PC-9 (cell line): ENCODE measurements around the gene ZWILCH. TPM values are rescaled to one million over a fixed set of nuclear protein-coding genes. Genes with fewer than 3 reads are reported as not detected.

Experiments
- BruUV-seq: library from RNA; stranded (reverse); fragments of 400-500 nt; replicated peaks from 2 replicates; lab custom pipeline; 2021; lab: Mats Ljungman, UMichigan
- CTCF ChIA-PET: fragments of 300-600 bp; sonication (Branson Sonifier 250); formaldehyde crosslinking; loops from one replicate; lab custom pipeline; 2022; ENCODE audit warnings: antibody characterized with exemption; lab: Charles Lee
- POLR2A ChIA-PET: fragments of 300-600 bp; sonication (Branson Sonifier 250); formaldehyde crosslinking; loops from one replicate; lab custom pipeline; 2022; ENCODE audit warnings: antibody characterized with exemption; ENCODE audit not compliant: unreplicated experiment; lab: Charles Lee
- DNase-seq, 2 experiments: peaks; one replicate each; pipeline versions ENCODE4 v3.0.0 to v3.0.0-alpha.2; 2015 to 2022; ENCODE audit warnings: mixed read lengths in 1 of 2
- H2AFZ ChIP-seq: fragments of 200-600 bp; sonication (generic); 2 replicates; pipeline ENCODE4 v1.8.1; 2017; ENCODE audit warnings: antibody characterized with exemption
- H3F3A ChIP-seq: fragments of 200-600 bp; sonication (generic); 2 replicates; pipeline ENCODE4 v1.8.1; 2017; ENCODE audit warnings: antibody characterized with exemption, mild to moderate bottlenecking, low read depth; ENCODE audit not compliant: insufficient read depth
- H3K27ac ChIP-seq: fragments of 200-600 bp; sonication (generic); 2 replicates; pipeline ENCODE4 v1.6.1; 2016; ENCODE audit warnings: mixed run types
- H3K27me3 ChIP-seq: fragments of 200-600 bp; sonication (generic); 2 replicates; pipeline ENCODE4 v1.6.1; 2016; ENCODE audit warnings: low read depth, mixed run types; ENCODE audit not compliant: insufficient read depth
- H3K36me3 ChIP-seq: fragments of 200-600 bp; sonication (generic); 2 replicates; pipeline ENCODE4 v1.6.1; 2016; ENCODE audit warnings: low read depth, mixed run types
- H3K4me1 ChIP-seq: fragments of 200-600 bp; sonication (generic); replicated peaks from 2 replicates; pipeline ENCODE4 v1.6.1; 2016; ENCODE audit warnings: mixed run types; ENCODE audit not compliant: insufficient read depth
- H3K4me2 ChIP-seq: fragments of 200-600 bp; sonication (generic); 2 replicates; pipeline ENCODE4 v1.6.1; 2017; ENCODE audit warnings: mixed run types
- H3K4me3 ChIP-seq: fragments of 200-600 bp; sonication (generic); 2 replicates; pipeline ENCODE4 v1.6.1; 2016; ENCODE audit warnings: mixed run types
- H3K79me2 ChIP-seq: fragments of 200-600 bp; sonication (generic); 2 replicates; pipeline ENCODE4 v1.6.1; 2017; ENCODE audit warnings: low read depth, mixed run types
- H3K9me2 ChIP-seq: fragments of 200-600 bp; sonication (generic); 2 replicates; pipeline ENCODE4 v1.8.1; 2017; ENCODE audit warnings: mild to moderate bottlenecking; ENCODE audit not compliant: insufficient read depth
- H3K9me3 ChIP-seq: fragments of 200-600 bp; sonication (generic); 2 replicates; pipeline ENCODE4 v1.8.1; 2016; ENCODE audit warnings: low read depth; ENCODE audit not compliant: insufficient read depth
- H4K20me1 ChIP-seq: fragments of 200-600 bp; sonication (generic); 2 replicates; pipeline ENCODE4 v1.8.1; 2017; ENCODE audit not compliant: insufficient read depth
- CTCF ChIP-seq: fragments of 200-600 bp; sonication (generic); conservative IDR thresholded peaks from 2 replicates; pipeline ENCODE4 v1.6.1; 2017; ENCODE audit warnings: mixed run types, antibody characterized with exemption, mild to moderate bottlenecking, moderate library complexity
- EZH2 ChIP-seq: fragments of 200-600 bp; sonication (generic); IDR thresholded peaks from 2 replicates; pipeline ENCODE4 v1.8.0; 2017; ENCODE audit warnings: antibody characterized with exemption, low read depth
- intact Hi-C: fragments of 100-400 bp; cut with micrococcal nuclease; formaldehyde crosslinking; loops from one replicate; pipeline ENCODE4 v1.10.0; 2022; ENCODE audit not compliant: unreplicated experiment
- total RNA-seq: library from RNA; stranded (reverse); gene quantifications from 2 replicates; pipeline ENCODE4 v1.2.3, GENCODE V29; 2021

The ZWILCH gene
- total RNA-seq, 1 experiment from 2014 or later = 26.3 TPM

DNA sequence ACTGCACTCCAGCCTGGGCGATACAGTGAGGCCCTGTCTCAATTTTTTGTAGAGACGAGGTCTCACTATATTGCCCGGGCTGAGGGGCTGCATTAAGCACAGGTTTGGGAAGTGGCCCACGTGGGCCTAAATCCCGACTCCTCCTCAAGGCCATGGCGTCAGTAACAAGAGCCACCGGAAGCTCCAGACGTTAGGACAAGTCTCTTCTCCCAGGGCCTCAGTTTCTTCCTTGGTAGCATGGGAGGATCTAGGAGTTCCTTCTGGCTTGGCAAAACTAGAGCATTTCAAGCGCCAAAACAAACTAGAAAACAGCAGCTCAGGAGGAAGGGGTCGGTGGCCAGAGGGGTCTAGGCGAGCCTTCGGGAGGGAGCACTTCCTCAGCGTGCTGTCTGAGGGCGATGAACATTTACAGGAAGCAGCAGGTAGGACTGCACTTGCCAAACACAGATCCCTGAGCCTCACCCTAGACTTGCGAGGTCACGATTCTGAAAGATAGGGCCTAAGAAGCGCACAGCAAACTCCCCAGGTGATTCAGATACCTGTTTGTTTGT is 8.1 kb upstream of the ZWILCH start:
- Histone ChIP-seq H3K36me3 (peaks cover 36% of the 10 kb centered on the region), H3K4me1 (peaks cover 20% of the 10 kb centered on the region), H3K4me2 (peak overlapping the region; percentile 90), H2AFZ (peak overlapping the region; percentile 90), H3K9me2 (no peaks in the 10 kb centered on the region), H3K9me3 (no peaks in the 10 kb centered on the region), H3F3A (peaks cover 57% of the 10 kb centered on the region), H3K27me3 (no peaks in the 10 kb centered on the region), H3K4me3 (peak overlapping the region; percentile 91), H4K20me1 (peaks cover 40% of the 10 kb centered on the region), H3K27ac (peak overlapping the region; percentile 77), H3K79me2 (peaks cover 39% of the 10 kb centered on the region)
- TF ChIP-seq EZH2 (no peak), CTCF (no peak)
- BruUV-seq = TSS peak; percentile 30
- ChIA-PET POLR2A (interaction anchor here (0.7 to 1.0 kb wide), 2 partner anchors 35 kb away, joined by 4 to 9 read pairs; no protein-coding TSS in a partner anchor), CTCF (interaction anchor here (0.7 to 1.6 kb wide), 3 partner anchors 81 to 157 kb away, joined by 6 to 13 read pairs (median 7); partner anchors contain the start of gene MAP2K1)
- DNase-seq = no peak
- intact Hi-C loops = loop anchor here (1.0 to 10.0 kb wide), 6 partner anchors 14 to 882 kb away; partner anchors contain the start of genes INTS14, MAP2K1 and TIPIN

DNA sequence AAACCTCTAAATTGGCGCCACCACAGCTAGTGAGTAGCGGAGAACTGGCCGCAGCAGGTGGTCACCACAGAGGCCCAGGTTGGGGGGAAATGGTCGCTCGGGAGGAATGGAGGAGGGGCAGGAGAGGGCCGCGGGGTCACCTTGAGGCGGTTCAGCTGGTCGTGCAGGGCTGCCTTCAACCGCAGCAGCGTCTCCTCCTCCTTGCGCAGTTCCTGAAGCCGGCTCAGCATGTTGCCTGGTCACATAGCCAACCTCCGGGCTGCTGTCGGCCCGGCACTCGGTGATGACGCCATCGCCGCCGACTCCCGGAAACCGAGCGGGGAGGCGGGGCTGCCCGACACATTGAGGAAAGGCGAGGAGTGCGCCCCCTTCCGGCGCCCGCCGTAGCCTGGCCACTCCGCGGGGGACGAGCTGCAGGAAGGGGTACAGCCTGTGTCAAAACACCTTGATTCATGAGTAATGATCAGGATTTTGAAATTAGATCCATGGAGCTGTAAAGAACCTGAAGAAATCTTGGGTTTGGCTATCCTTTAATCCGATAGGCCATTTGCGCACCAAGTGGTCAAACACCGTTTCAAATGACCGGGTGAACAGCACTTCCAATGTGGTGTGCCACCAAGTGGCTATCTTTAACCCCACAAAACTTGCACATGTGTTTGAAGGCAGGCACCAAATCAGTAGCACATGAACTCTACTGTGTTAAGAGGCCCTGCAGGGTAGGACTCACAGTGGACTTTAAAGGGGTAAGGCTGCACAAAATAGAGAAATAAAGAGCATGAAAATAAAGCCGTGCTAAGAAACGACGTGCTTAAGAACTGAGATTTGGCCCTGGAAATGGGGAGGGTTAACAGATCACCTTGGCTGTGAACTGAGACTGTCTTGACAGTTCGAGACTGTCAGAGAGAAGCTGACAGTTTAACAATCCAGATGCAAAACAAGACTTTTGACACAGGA is 7.3 kb upstream of the ZWILCH start, which contains the start of gene SNAPC5:
Gene SNAPC5 (minus strand): TSS at position 261 of the 954 bp plus-strand sequence. CDS start 31 bp downstream, at position 230.
- peaks cover 62% of the 10 kb centered on the region for H3F3A ChIP-seq

More for the DNA sequence above, 7.3 kb upstream of the ZWILCH start, which contains the start of gene SNAPC5:
- Histone ChIP-seq H4K20me1 (peaks cover 48% of the 10 kb centered on the region), H3K36me3 (peaks cover 41% of the 10 kb centered on the region), H3K9me2 (no peaks in the 10 kb centered on the region), H3K27ac (peak within 1 kb of the TSS; percentile 77), H3K4me1 (peaks cover 24% of the 10 kb centered on the region), H3K9me3 (no peaks in the 10 kb centered on the region), H3K4me3 (peak within 1 kb of the TSS; percentile 91), H3K4me2 (peak within 1 kb of the TSS; percentile 90), H2AFZ (peak within 1 kb of the TSS; percentile 90), H3K27me3 (no peaks in the 10 kb centered on the region), H3K79me2 (peaks cover 47% of the 10 kb centered on the region)
- intact Hi-C loops = loop anchor here (1.0 to 10.0 kb wide), 6 partner anchors 14 to 883 kb away; partner anchors contain the start of genes INTS14, MAP2K1 and TIPIN
- peak; percentile 88 to 96 for DNase-seq
- POLR2A ChIA-PET = interaction anchor here (0.5 to 1.0 kb wide), 5 partner anchors 28 to 1826 kb away, joined by 3 to 6 read pairs (median 4); no protein-coding TSS in a partner anchor
- no TSS peak for BruUV-seq
- CTCF ChIA-PET = interaction anchor here (0.6 to 1.6 kb wide), 5 partner anchors 13 to 211 kb away, joined by 3 to 13 read pairs (median 4); partner anchors contain the start of gene MAP2K1
- TF ChIP-seq EZH2 (no peak), CTCF (peak; percentile 89)
